PC-3 (cell line): ENCODE measurements around the gene ERP44. TPM values are rescaled to one million over a fixed set of nuclear protein-coding genes. Genes with fewer than 3 reads are reported as not detected.

ENCODE experiments used
- ATAC-seq: fragments of 200-7000 bp; cut with Tn5 transposase; 2 replicates; pipeline ENCODE4 v1.9.1; 2020; ENCODE audit warnings: mild to moderate bottlenecking, moderate library complexity
- BruUV-seq: library from RNA; stranded (reverse); fragments of 400-500 nt; replicated peaks from 2 replicates; lab custom pipeline; 2021; lab: Mats Ljungman, UMichigan
- CTCF ChIA-PET: fragments of 300-600 bp; sonication (Branson Sonifier 250); formaldehyde crosslinking; loops from one replicate; lab custom pipeline; 2022; ENCODE audit warnings: antibody characterized with exemption; lab: Charles Lee
- POLR2A ChIA-PET: fragments of 300-600 bp; sonication (Branson Sonifier 250); formaldehyde crosslinking; loops from one replicate; lab custom pipeline; 2022; ENCODE audit warnings: antibody characterized with exemption; ENCODE audit not compliant: unreplicated experiment; lab: Charles Lee
- DNase-seq: peaks from one replicate; pipeline ENCODE4 v3.0.0-alpha.2; 2015
- H2AFZ ChIP-seq: fragments of 300-600 bp; sonication (generic); 2 replicates; pipeline ENCODE4 v1.6.0; 2016; ENCODE audit warnings: antibody characterized with exemption, low read length
- H3F3A ChIP-seq: fragments of 300-600 bp; sonication (generic); one replicate; pipeline ENCODE4 v1.6.0; 2017; ENCODE audit warnings: antibody characterized with exemption, low read length, control low read depth, mild to moderate bottlenecking; ENCODE audit not compliant: unreplicated experiment
- H3K27ac ChIP-seq: fragments of 300-600 bp; sonication (generic); 2 replicates; pipeline ENCODE4 v1.5.1; 2016; ENCODE audit warnings: mild to moderate bottlenecking, low read length
- H3K27me3 ChIP-seq: fragments of 300-600 bp; sonication (generic); 2 replicates; pipeline ENCODE4 v1.6.1; 2016; ENCODE audit warnings: low read length, mixed read lengths
- H3K36me3 ChIP-seq: fragments of 300-600 bp; sonication (generic); 2 replicates; pipeline ENCODE4 v1.6.1; 2016; ENCODE audit warnings: low read depth, mixed run types, low read length, mixed read lengths
- H3K4me1 ChIP-seq: fragments of 300-600 bp; sonication (generic); 2 replicates; pipeline ENCODE4 v1.5.1; 2016; ENCODE audit warnings: low read length; ENCODE audit not compliant: insufficient read depth
- H3K4me2 ChIP-seq: fragments of 300-600 bp; sonication (generic); 2 replicates; pipeline ENCODE4 v1.6.0; 2016; ENCODE audit warnings: low read length
- H3K4me3 ChIP-seq: fragments of 300-600 bp; sonication (generic); 2 replicates; pipeline ENCODE4 v1.5.1; 2016; ENCODE audit warnings: mild to moderate bottlenecking, low read length, mixed read lengths
- H3K79me2 ChIP-seq: fragments of 300-600 bp; sonication (generic); 2 replicates; pipeline ENCODE4 v1.6.1; 2017; ENCODE audit warnings: low read length, mixed read lengths
- H3K9ac ChIP-seq: fragments of 300-600 bp; sonication (generic); 2 replicates; pipeline ENCODE4 v1.6.0; 2016; ENCODE audit warnings: mild to moderate bottlenecking, low read length
- H3K9me2 ChIP-seq: fragments of 300-600 bp; sonication (generic); replicated peaks from 2 replicates; pipeline ENCODE4 v1.6.1; 2016; ENCODE audit warnings: mixed run types, low read length, mixed read lengths
- H3K9me3 ChIP-seq: fragments of 300-600 bp; sonication (generic); 2 replicates; pipeline ENCODE4 v1.6.1; 2016; ENCODE audit warnings: low read length, mixed read lengths
- H4K20me1 ChIP-seq: fragments of 300-600 bp; sonication (generic); 2 replicates; pipeline ENCODE4 v1.6.1; 2016; ENCODE audit warnings: low read length, mixed read lengths
- CTCF ChIP-seq: fragments of 300-600 bp; sonication (generic); conservative IDR thresholded peaks from 2 replicates; pipeline ENCODE4 v1.5.1; 2017; ENCODE audit warnings: antibody characterized with exemption, low read depth, mild to moderate bottlenecking, low read length
- EZH2 ChIP-seq: fragments of 300-600 bp; sonication (generic); IDR thresholded peaks from one replicate; pipeline ENCODE4 v1.6.1; 2017; ENCODE audit warnings: antibody characterized with exemption, mild to moderate bottlenecking, low read length; ENCODE audit not compliant: unreplicated experiment
- EZH2phosphoT487 ChIP-seq: fragments of 300-600 bp; sonication (generic); IDR thresholded peaks from 2 replicates; pipeline ENCODE4 v1.6.1; 2018; ENCODE audit warnings: mild to moderate bottlenecking, antibody characterized with exemption, low read length, borderline replicate concordance
- intact Hi-C: fragments of 100-400 bp; cut with micrococcal nuclease; formaldehyde crosslinking; loops from 2 replicates; pipeline ENCODE4 v1.9.0; 2023
- total RNA-seq: library from RNA; depleted of rRNA; stranded (reverse); fragments of >200 nt; gene quantifications from 2 replicates; pipeline ENCODE4 v1.2.3, GENCODE V29; 2014

The ERP44 gene
- total RNA-seq, 1 experiment from 2014 or later = 7.7 TPM

GRCh38 chr9:99966001-99966400 lies 132.8 kb downstream of the ERP44 start:
- H3K9ac ChIP-seq = no peak overlapping the region
- H3K9me3 ChIP-seq = no peaks in the 10 kb centered on the region
- H2AFZ ChIP-seq = no peak overlapping the region
- H3K27me3 ChIP-seq = no peaks in the 10 kb centered on the region
- no peaks in the 10 kb centered on the region for H3K79me2 ChIP-seq
- no peaks in the 10 kb centered on the region for H3K9me2 ChIP-seq
- H3K4me2 ChIP-seq = no peak overlapping the region
- no TSS peak for BruUV-seq
- intact Hi-C loops = no loop called here
- CTCF ChIA-PET = no interaction called here
- H3K4me1 ChIP-seq = peaks cover 9% of the 10 kb centered on the region
- POLR2A ChIA-PET = no interaction called here
- H3K27ac ChIP-seq = no peak overlapping the region
- TF ChIP-seq CTCF (no peak), EZH2 (no peak), EZH2phosphoT487 (no peak)
- H4K20me1 ChIP-seq = no peaks in the 10 kb centered on the region
- ATAC-seq = no peak
- no peak for DNase-seq
- H3F3A ChIP-seq = no peaks in the 10 kb centered on the region
- H3K36me3 ChIP-seq = no peaks in the 10 kb centered on the region
- no peak overlapping the region for H3K4me3 ChIP-seq

- Histone ChIP-seq H2AFZ (no peak overlapping the region), H3K9ac (no peak overlapping the region), H3K4me2 (no peak overlapping the region), H3K27ac (no peak overlapping the region), H3K9me2 (no peaks in the 10 kb centered on the region), H3F3A (no peaks in the 10 kb centered on the region), H4K20me1 (no peaks in the 10 kb centered on the region), H3K4me3 (no peak overlapping the region), H3K36me3 (no peaks in the 10 kb centered on the region), H3K79me2 (no peaks in the 10 kb centered on the region), H3K27me3 (no peaks in the 10 kb centered on the region), H3K9me3 (no peaks in the 10 kb centered on the region), H3K4me1 (peaks cover 9% of the 10 kb centered on the region)
- TF ChIP-seq EZH2 = no peak
- no peak for TF ChIP-seq EZH2phosphoT487
- DNase-seq (no peak), ATAC-seq (no peak)
- BruUV-seq = no TSS peak
- intact Hi-C loops = no loop called here
- CTCF ChIA-PET = no interaction called here
- POLR2A ChIA-PET = no interaction called here
Measured at GRCh38 chr9:99964336-99964735, 134.5 kb downstream of the ERP44 start.

DNA sequence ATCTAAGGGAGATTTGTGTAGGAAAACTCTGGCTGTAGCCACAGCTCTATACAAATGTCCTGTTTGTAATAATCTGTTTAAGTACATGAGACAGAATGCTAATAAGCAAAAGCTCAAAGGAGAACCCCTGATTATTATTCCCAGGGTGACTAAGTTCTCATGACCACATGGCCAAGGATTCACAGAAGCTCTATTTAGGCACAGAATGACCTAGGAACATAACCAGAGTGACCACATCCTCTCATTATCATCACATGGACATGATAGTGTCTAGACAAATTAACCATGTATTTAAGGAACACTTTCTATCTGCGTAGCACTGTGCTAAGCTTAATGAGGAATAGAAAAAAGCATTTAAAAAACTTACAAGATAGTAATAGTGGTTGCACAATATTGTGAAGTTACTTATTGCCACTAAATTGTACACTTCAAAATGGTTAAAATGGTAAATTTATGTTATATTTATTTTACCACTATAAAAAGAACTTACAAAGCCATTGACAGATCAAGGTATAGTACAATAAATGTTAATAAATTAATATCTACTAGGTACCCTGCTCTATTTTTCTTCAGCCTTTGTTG lies 136.0 kb downstream of the ERP44 start:
- Histone ChIP-seq H3K9ac (no peak overlapping the region), H3K4me1 (peaks cover 9% of the 10 kb centered on the region), H2AFZ (no peak overlapping the region), H3K4me3 (no peak overlapping the region), H3K9me2 (no peaks in the 10 kb centered on the region), H3K4me2 (no peak overlapping the region), H3K79me2 (no peaks in the 10 kb centered on the region), H4K20me1 (no peaks in the 10 kb centered on the region), H3K36me3 (no peaks in the 10 kb centered on the region; the same call in 1 of the 2 replicates), H3K9me3 (no peaks in the 10 kb centered on the region), H3K27me3 (no peaks in the 10 kb centered on the region), H3K27ac (no peak overlapping the region), H3F3A (no peaks in the 10 kb centered on the region)
- BruUV-seq = no TSS peak
- ATAC-seq (no peak), DNase-seq (no peak)
- intact Hi-C loops = no loop called here
- CTCF ChIA-PET = no interaction called here
- POLR2A ChIA-PET = no interaction called here
- TF ChIP-seq EZH2 (no peak), CTCF (no peak), EZH2phosphoT487 (no peak)
